Transverse colon (tissue), 4 donors: ENCODE data around the gene LRRC47.

Experiments
- EP300 ChIP-seq: sonication (generic); formaldehyde crosslinking; IDR thresholded peaks from one replicate; pipeline ENCODE4 v1.6.1; 2017; ENCODE audit warnings: antibody characterized with exemption, low read depth
- POLR2A ChIP-seq: fragments of 450-650 bp; IDR thresholded peaks from one replicate; pipeline ENCODE4 v1.6.1; 2016; ENCODE audit warnings: antibody characterized with exemption, mild to moderate bottlenecking, moderate library complexity
- POLR2AphosphoS5 ChIP-seq, 3 donors: sonication (generic); formaldehyde crosslinking; IDR thresholded peaks; one replicate each; pipeline ENCODE4 v1.6.1; 2016; ENCODE audit warnings: antibody characterized with exemption in 3 of 3
- TF ChIP-seq, protein P1 (sequence below), 5 experiments: fragments of 200-600 bp in 3 of 5; fragments of 450-650 bp in 2 of 5; sonication (generic) in 3 of 5; IDR thresholded peaks; 1 replicate in 2 of 5; 2 replicates in 3 of 5; pipeline ENCODE4 v1.5.1; 2016 to 2017; ENCODE audit warnings: antibody characterized with exemption in 5 of 5, inconsistent platforms in 3 of 5, mild to moderate bottlenecking in 2 of 5, moderate library complexity in 1 of 5

DNA sequence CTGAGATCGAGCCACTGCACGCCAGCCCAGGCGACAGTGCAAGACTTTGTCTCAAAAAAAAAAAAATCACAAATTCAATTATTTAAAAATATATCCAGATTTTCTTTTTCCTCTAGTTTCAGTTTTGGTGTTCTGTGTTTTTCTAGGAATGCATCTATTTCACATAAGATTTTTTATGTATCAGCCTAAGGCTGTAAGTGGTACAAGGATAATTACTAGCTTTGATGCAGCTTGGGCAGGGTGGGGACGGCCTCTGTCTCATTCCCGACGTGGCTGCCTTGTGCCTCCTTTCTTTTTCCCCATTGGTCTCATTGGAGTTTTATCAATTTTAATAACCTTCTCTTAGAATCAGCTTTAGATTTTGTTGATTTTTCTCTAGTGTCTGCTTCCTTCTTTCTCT, 37.1 kb downstream of the LRRC47 start:
- TF ChIP-seq, protein P1, sequence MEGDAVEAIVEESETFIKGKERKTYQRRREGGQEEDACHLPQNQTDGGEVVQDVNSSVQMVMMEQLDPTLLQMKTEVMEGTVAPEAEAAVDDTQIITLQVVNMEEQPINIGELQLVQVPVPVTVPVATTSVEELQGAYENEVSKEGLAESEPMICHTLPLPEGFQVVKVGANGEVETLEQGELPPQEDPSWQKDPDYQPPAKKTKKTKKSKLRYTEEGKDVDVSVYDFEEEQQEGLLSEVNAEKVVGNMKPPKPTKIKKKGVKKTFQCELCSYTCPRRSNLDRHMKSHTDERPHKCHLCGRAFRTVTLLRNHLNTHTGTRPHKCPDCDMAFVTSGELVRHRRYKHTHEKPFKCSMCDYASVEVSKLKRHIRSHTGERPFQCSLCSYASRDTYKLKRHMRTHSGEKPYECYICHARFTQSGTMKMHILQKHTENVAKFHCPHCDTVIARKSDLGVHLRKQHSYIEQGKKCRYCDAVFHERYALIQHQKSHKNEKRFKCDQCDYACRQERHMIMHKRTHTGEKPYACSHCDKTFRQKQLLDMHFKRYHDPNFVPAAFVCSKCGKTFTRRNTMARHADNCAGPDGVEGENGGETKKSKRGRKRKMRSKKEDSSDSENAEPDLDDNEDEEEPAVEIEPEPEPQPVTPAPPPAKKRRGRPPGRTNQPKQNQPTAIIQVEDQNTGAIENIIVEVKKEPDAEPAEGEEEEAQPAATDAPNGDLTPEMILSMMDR (IDR thresholded peaks at IDR 0.05) = no peak
- TF ChIP-seq POLR2A (no peak), EP300 (no peak), POLR2AphosphoS5 (IDR thresholded peaks at IDR 0.05) (no peak)
